NCI-H187 treated with DMSO at 0.1 percent for 48 hours (cell line): ENCODE measurements around the gene CTSL.

ENCODE experiments used
- DNase-seq: peaks from one replicate; lab custom pipeline; 2025; lab: John Stamatoyannopoulos, UW

The CTSL gene

GRCh38 chr9:87701491-87701890 lies 24.4 kb upstream of the CTSL start:
- no peak for DNase-seq

DNA sequence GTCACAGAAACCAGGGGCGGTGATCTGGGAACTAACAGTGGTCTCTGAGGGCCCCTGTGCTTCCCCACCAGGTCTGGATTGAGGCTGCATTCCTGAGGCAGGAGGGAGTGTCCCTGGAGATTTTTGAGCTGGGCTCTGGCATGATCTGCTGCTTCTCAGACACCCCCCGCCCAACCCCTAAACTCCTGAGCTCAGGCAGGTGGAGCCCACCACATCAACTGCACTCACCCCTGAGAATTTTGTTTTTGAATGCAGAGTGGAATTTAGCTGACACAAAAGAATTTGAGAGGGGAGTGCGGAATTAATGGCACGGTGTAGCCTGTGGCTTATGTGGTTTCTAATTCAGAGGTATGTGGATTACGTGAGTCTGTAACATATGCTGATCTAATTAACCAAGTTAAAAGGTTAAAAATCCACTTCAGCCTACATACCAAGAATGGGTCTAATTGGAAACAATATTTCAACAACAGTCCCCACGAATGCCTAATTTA lies 23.9 kb upstream of the CTSL start:
- no peak for DNase-seq

DNA sequence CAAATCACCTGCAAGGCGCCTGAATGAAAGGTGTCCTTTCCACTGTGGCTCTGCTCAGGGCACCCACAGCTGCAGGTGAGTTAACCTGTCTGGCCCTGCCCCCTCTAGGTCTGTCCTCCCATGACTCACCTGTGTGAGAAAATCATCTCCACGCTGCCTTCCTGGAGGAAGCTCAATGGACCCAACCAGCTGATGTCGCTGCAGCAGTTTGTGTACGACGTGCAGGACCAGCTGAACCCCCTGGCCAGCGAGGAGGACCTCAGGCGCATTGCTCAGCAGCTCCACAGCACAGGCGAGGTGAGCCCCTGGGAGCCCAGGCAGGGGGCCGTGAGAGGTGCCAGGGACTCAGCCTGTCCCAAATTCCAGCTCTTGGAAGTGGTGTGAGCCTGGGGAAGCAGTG lies 23.0 kb upstream of the CTSL start:
- DNase-seq: no peak

- no peak for DNase-seq
Measured at GRCh38 chr9:87703636-87704276, 22.2 kb upstream of the CTSL start.

DNA sequence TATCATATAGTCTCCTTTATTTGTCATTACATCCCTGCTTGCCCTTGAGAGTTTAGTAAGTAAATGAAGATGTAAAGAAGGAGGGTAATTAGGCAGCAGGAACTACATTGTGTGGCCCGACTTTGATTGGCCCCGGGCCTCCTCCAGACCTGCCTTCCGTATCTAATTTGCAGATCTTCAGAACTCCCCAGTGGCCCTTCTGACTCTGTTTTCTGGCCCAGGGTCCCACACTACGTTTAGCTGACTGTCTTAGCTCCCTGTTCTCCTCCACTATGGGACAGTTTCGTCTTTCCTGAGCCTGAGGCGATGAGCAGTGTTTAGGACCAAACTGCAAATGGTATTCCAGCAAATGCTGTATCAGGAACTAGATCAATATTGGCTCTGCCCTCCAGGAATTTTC lies 21.6 kb upstream of the CTSL start:
- DNase-seq: no peak

DNA sequence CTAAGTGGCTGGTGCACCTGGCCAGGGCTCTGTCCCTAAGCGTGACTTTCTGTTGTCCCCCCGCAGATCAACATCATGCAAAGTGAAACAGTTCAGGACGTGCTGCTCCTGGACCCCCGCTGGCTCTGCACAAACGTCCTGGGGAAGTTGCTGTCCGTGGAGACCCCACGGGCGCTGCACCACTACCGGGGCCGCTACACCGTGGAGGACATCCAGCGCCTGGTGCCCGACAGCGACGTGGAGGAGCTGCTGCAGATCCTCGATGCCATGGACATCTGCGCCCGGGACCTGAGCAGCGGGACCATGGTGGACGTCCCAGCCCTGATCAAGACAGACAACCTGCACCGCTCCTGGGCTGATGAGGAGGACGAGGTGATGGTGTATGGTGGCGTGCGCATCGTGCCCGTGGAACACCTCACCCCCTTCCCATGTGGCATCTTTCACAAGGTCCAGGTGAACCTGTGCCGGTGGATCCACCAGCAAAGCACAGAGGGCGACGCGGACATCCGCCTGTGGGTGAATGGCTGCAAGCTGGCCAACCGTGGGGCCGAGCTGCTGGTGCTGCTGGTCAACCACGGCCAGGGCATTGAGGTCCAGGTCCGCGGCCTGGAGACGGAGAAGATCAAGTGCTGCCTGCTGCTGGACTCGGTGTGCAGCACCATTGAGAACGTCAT lies 19.7 kb upstream of the CTSL start:
- DNase-seq: no peak

DNA sequence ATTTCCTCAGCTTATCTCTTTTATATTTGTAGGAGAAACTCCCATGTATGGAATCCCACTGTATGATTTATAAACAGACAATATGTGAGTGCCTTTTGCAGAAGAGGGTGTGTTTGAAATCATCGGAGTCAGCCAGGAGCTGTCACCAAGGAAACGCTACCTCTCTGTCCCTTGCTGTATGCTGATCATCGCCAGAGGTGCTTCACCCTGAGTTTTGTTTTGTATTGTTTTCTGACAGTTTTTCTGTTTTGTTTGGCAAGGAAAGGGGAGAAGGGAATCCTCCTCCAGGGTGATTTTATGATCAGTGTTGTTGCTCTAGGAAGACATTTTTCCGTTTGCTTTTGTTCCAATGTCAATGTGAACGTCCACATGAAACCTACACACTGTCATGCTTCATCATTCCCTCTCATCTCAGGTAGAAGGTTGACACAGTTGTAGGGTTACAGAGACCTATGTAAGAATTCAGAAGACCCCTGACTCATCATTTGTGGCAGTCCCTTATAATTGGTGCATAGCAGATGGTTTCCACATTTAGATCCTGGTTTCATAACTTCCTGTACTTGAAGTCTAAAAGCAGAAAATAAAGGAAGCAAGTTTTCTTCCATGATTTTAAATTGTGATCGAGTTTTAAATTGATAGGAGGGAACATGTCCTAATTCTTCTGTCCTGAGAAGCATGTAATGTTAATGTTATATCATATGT lies 18.0 kb upstream of the CTSL start:
- DNase-seq: no peak

DNA sequence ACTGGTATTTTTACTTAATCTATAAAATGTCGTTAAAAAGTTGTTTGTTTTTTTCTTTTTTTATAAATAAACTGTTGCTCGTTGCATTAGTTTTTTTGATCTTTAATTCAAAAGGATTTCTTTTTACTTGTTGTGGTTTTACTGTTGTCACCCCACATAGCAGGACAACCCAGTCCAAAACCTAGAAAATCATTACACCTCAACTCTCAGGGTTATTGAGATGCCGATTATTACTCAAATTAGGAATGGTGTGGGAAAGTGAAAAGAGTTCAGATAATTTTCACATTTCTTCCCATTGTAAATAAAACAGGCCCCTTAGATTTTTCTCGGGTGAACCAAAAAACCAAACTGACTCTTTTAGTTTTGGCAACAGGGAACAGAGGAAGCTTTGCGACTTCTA lies 17.4 kb upstream of the CTSL start:
- DNase-seq: no peak

GRCh38 chr9:87708986-87709728 lies 16.8 kb upstream of the CTSL start:
- DNase-seq: no peak

GRCh38 chr9:87710443-87710842 lies 15.5 kb upstream of the CTSL start:
- DNase-seq: no peak

- no peak for DNase-seq
Measured at GRCh38 chr9:87711857-87712800, 13.8 kb upstream of the CTSL start.

DNA sequence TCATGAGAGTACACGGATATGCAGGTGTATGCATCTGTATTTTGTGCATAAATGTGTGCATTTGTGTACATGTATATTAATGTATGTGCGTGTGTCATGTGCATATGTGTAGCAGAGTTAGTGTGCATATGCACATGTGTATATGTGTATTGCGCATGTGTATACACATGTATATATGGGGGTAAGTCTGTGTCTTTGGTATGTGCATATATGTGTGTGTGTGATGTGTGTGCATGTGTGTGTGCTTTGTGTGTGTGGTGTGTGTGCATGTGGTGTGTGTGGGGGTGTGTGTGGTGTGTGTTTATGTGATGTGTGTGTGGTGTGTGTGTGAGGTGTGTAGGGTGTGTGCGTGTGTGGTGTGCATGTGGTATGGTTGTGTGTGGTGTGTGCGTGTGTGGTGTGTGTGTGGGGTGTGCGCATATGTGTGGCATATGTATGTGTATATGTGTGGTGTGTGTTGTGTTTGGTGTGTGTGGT lies 13.1 kb upstream of the CTSL start:
- no peak for DNase-seq

- DNase-seq: no peak
Measured at GRCh38 chr9:87713278-87713987, 12.5 kb upstream of the CTSL start.

GRCh38 chr9:87713988-87714330 lies 12.0 kb upstream of the CTSL start:
- no peak for DNase-seq

DNA sequence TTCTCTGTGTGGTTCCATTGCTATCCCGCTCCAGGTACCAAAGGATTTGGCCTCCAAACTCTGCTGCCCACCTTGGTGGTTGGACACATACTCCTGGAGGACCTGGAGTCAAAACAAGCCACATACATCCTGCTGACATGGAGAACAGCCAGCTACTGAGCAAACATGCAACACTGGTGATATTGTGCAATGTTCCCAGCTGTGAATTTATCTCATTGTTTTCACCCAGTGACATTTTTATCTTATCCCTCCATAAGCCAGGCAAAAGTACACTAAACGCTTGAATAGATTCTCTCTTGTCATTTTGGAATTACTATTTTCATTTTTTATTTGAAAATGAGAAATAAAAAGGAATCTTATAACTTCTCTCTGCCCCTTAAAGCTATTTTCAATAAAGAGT lies 11.1 kb upstream of the CTSL start:
- no peak for DNase-seq

- no peak for DNase-seq
Measured at GRCh38 chr9:87716141-87716540, 9.8 kb upstream of the CTSL start.

GRCh38 chr9:87717456-87717855 lies 8.5 kb upstream of the CTSL start:
- DNase-seq: no peak

DNA sequence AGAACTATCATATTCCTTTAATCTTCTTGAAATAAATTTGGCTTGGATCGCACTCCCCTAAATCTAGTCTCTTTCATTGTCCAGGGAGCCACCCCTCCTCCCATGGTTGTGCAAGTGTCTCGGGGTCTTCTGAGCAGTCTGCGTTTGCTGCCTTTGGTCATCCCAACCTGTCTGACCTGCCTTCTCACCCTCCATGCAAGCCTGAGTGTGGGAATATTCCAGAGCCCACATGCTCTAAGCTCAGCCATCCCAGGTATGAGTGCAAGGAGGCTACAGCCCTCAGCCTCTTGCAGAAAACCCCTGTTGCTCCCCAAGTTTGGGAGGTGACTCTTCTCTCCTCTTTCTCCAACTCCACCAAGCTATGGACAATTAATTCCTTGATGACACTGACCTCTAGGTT lies 7.7 kb upstream of the CTSL start:
- DNase-seq: no peak

DNA sequence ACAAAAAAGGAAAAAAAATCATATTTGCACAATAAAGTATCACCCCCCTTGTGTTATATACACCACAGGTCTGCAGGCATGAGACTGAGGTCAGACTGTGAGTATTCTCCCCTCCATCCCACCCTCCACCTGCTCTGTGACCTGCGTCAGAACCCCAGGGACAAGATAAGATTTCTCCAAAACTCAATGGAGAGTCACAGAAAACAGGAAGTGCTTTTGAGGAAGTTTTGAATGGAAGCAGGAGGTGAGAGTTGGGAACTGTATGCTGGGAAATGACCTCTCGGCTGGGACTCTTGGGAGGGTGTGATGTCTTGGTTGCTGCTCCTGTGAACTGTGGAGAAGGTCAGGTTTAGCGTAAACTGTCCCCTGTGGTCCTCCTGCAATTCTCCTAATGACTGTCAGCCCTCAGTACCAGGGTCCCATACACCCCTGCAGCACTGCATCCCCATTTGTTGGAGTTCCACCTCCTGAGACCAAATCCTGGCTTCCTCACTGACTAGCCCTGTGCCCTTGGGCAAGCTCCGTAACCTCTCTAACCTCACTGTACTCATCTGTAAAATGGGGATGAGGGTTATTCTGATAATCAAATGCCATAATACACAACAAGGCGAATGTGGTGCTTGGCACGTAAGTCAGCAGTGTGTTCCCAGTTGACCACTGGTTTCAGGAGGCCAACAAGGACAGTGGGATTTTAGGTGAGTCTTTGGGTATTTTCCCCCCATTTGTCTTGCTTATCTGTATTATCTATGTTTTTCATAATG lies 6.9 kb upstream of the CTSL start:
- DNase-seq: no peak

- no peak for DNase-seq
Measured at GRCh38 chr9:87720173-87720572, 5.7 kb upstream of the CTSL start.
